PC-9 (cell line): ENCODE data around the gene CEP290. TPM values are rescaled to one million over a fixed set of nuclear protein-coding genes. Genes with fewer than 3 reads are reported as not detected.

Experiments used
- BruUV-seq: library from RNA; stranded (reverse); fragments of 400-500 nt; replicated peaks from 2 replicates; lab custom pipeline; 2021; lab: Mats Ljungman, UMichigan
- CTCF ChIA-PET: fragments of 300-600 bp; sonication (Branson Sonifier 250); formaldehyde crosslinking; loops from one replicate; lab custom pipeline; 2022; ENCODE audit warnings: antibody characterized with exemption; lab: Charles Lee
- POLR2A ChIA-PET: fragments of 300-600 bp; sonication (Branson Sonifier 250); formaldehyde crosslinking; loops from one replicate; lab custom pipeline; 2022; ENCODE audit warnings: antibody characterized with exemption; ENCODE audit not compliant: unreplicated experiment; lab: Charles Lee
- DNase-seq, 2 experiments: peaks; one replicate each; pipeline versions ENCODE4 v3.0.0 to v3.0.0-alpha.2; 2015 to 2022; ENCODE audit warnings: mixed read lengths in 1 of 2
- H2AFZ ChIP-seq: fragments of 200-600 bp; sonication (generic); 2 replicates; pipeline ENCODE4 v1.8.1; 2017; ENCODE audit warnings: antibody characterized with exemption
- H3F3A ChIP-seq: fragments of 200-600 bp; sonication (generic); 2 replicates; pipeline ENCODE4 v1.8.1; 2017; ENCODE audit warnings: antibody characterized with exemption, mild to moderate bottlenecking, low read depth; ENCODE audit not compliant: insufficient read depth
- H3K27ac ChIP-seq: fragments of 200-600 bp; sonication (generic); 2 replicates; pipeline ENCODE4 v1.6.1; 2016; ENCODE audit warnings: mixed run types
- H3K27me3 ChIP-seq: fragments of 200-600 bp; sonication (generic); 2 replicates; pipeline ENCODE4 v1.6.1; 2016; ENCODE audit warnings: low read depth, mixed run types; ENCODE audit not compliant: insufficient read depth
- H3K36me3 ChIP-seq: fragments of 200-600 bp; sonication (generic); 2 replicates; pipeline ENCODE4 v1.6.1; 2016; ENCODE audit warnings: low read depth, mixed run types
- H3K4me1 ChIP-seq: fragments of 200-600 bp; sonication (generic); replicated peaks from 2 replicates; pipeline ENCODE4 v1.6.1; 2016; ENCODE audit warnings: mixed run types; ENCODE audit not compliant: insufficient read depth
- H3K4me2 ChIP-seq: fragments of 200-600 bp; sonication (generic); 2 replicates; pipeline ENCODE4 v1.6.1; 2017; ENCODE audit warnings: mixed run types
- H3K4me3 ChIP-seq: fragments of 200-600 bp; sonication (generic); 2 replicates; pipeline ENCODE4 v1.6.1; 2016; ENCODE audit warnings: mixed run types
- H3K79me2 ChIP-seq: fragments of 200-600 bp; sonication (generic); 2 replicates; pipeline ENCODE4 v1.6.1; 2017; ENCODE audit warnings: low read depth, mixed run types
- H3K9me2 ChIP-seq: fragments of 200-600 bp; sonication (generic); 2 replicates; pipeline ENCODE4 v1.8.1; 2017; ENCODE audit warnings: mild to moderate bottlenecking; ENCODE audit not compliant: insufficient read depth
- H3K9me3 ChIP-seq: fragments of 200-600 bp; sonication (generic); 2 replicates; pipeline ENCODE4 v1.8.1; 2016; ENCODE audit warnings: low read depth; ENCODE audit not compliant: insufficient read depth
- H4K20me1 ChIP-seq: fragments of 200-600 bp; sonication (generic); 2 replicates; pipeline ENCODE4 v1.8.1; 2017; ENCODE audit not compliant: insufficient read depth
- EZH2 ChIP-seq: fragments of 200-600 bp; sonication (generic); IDR thresholded peaks from 2 replicates; pipeline ENCODE4 v1.8.0; 2017; ENCODE audit warnings: antibody characterized with exemption, low read depth
- intact Hi-C: fragments of 100-400 bp; cut with micrococcal nuclease; formaldehyde crosslinking; loops from one replicate; pipeline ENCODE4 v1.10.0; 2022; ENCODE audit not compliant: unreplicated experiment
- total RNA-seq: library from RNA; stranded (reverse); gene quantifications from 2 replicates; pipeline ENCODE4 v1.2.3, GENCODE V29; 2021
- TF ChIP-seq, protein P1 (sequence below): fragments of 200-600 bp; sonication (generic); conservative IDR thresholded peaks from 2 replicates; pipeline ENCODE4 v1.6.1; 2017; ENCODE audit warnings: mixed run types, antibody characterized with exemption, mild to moderate bottlenecking, moderate library complexity

Gene CEP290
- total RNA-seq, 1 experiment from 2014 or later: 21.9 TPM

DNA sequence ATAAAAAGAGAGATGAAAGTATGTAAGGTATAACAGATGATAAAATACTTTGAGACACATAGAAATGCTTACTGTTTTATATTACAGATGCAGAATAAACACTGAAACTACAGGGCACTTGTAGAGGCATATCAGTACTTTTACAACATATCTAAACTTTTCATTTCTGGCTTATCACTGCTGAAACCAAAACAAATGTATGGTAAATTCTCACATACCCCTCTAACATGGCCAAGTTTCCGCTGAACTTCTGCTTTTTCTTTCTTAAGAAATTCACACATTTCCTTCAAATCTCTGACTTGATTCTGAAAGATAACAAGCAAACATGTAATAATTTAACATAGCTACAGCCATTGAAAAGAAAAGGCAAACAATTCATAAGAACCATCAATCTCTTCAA is 79.4 kb downstream of the CEP290 start:
- H4K20me1 ChIP-seq: no peaks in the 10 kb centered on the region
- no peaks in the 10 kb centered on the region for H3K4me1 ChIP-seq
- intact Hi-C loops: no loop called here
- no TSS peak for BruUV-seq
- CTCF ChIA-PET: no interaction called here
- no peak overlapping the region for H3K4me2 ChIP-seq
- H3K27me3 ChIP-seq: no peaks in the 10 kb centered on the region
- H3K79me2 ChIP-seq: no peaks in the 10 kb centered on the region
- no peak overlapping the region for H2AFZ ChIP-seq
- no peaks in the 10 kb centered on the region; the same call in 1 of the 2 replicates for H3F3A ChIP-seq
- TF ChIP-seq EZH2: no peak
- TF ChIP-seq, protein P1, sequence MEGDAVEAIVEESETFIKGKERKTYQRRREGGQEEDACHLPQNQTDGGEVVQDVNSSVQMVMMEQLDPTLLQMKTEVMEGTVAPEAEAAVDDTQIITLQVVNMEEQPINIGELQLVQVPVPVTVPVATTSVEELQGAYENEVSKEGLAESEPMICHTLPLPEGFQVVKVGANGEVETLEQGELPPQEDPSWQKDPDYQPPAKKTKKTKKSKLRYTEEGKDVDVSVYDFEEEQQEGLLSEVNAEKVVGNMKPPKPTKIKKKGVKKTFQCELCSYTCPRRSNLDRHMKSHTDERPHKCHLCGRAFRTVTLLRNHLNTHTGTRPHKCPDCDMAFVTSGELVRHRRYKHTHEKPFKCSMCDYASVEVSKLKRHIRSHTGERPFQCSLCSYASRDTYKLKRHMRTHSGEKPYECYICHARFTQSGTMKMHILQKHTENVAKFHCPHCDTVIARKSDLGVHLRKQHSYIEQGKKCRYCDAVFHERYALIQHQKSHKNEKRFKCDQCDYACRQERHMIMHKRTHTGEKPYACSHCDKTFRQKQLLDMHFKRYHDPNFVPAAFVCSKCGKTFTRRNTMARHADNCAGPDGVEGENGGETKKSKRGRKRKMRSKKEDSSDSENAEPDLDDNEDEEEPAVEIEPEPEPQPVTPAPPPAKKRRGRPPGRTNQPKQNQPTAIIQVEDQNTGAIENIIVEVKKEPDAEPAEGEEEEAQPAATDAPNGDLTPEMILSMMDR: no peak
- POLR2A ChIA-PET: no interaction called here
- DNase-seq: no peak
- no peak overlapping the region for H3K27ac ChIP-seq
- no peaks in the 10 kb centered on the region for H3K9me2 ChIP-seq
- no peak overlapping the region for H3K4me3 ChIP-seq
- no peaks in the 10 kb centered on the region for H3K9me3 ChIP-seq
- H3K36me3 ChIP-seq: peaks cover 10% of the 10 kb centered on the region; the same call in 1 of the 2 replicates

- H3F3A ChIP-seq: no peaks in the 10 kb centered on the region; the same call in 1 of the 2 replicates
- H3K36me3 ChIP-seq: peaks cover 8% of the 10 kb centered on the region; the same call in 1 of the 2 replicates
- no peaks in the 10 kb centered on the region for H3K9me2 ChIP-seq
- H3K27ac ChIP-seq: no peak overlapping the region
- POLR2A ChIA-PET: no interaction called here
- BruUV-seq: no TSS peak
- H3K4me3 ChIP-seq: no peak overlapping the region
- no peak overlapping the region for H2AFZ ChIP-seq
- CTCF ChIA-PET: no interaction called here
- DNase-seq: no peak
- H3K4me2 ChIP-seq: no peak overlapping the region
- no peaks in the 10 kb centered on the region for H3K27me3 ChIP-seq
- TF ChIP-seq, protein P1: no peak
- TF ChIP-seq EZH2: no peak
- H3K9me3 ChIP-seq: no peaks in the 10 kb centered on the region
- H4K20me1 ChIP-seq: no peaks in the 10 kb centered on the region
- intact Hi-C loops: no loop called here
- no peaks in the 10 kb centered on the region for H3K4me1 ChIP-seq
- H3K79me2 ChIP-seq: no peaks in the 10 kb centered on the region
Measured at GRCh38 chr12:88058719-88059077, 83.2 kb downstream of the CEP290 start.

- Histone ChIP-seq H3K79me2 (no peaks in the 10 kb centered on the region), H2AFZ (no peak overlapping the region), H3K36me3 (peaks cover 5% of the 10 kb centered on the region; the same call in 1 of the 2 replicates), H3K27me3 (no peaks in the 10 kb centered on the region), H3F3A (no peaks in the 10 kb centered on the region; the same call in 1 of the 2 replicates), H3K27ac (no peak overlapping the region), H3K4me3 (no peak overlapping the region), H3K4me1 (no peaks in the 10 kb centered on the region), H3K9me3 (no peaks in the 10 kb centered on the region), H3K9me2 (no peaks in the 10 kb centered on the region), H3K4me2 (no peak overlapping the region), H4K20me1 (no peaks in the 10 kb centered on the region)
- intact Hi-C loops: no loop called here
- no TSS peak for BruUV-seq
- ChIA-PET POLR2A (no interaction called here), CTCF (no interaction called here)
- TF ChIP-seq, protein P1: no peak
- no peak for TF ChIP-seq EZH2
- DNase-seq: no peak
Measured at GRCh38 chr12:88057994-88058718, 83.7 kb downstream of the CEP290 start.
